GM18861 (cell line): ENCODE results near the gene RHOG.
"Not testable (repeated sequence)": the region's sequence is repeated elsewhere in the genome, so short reads cannot be mapped to it uniquely, and the experiment has no call there.

Source experiments
- ATAC-seq: cut with Tn5 transposase; IDR thresholded peaks from one replicate; pipeline ENCODE4 v1.9.1; 2021; ENCODE audit not compliant: unreplicated experiment

RHOG gene

DNA sequence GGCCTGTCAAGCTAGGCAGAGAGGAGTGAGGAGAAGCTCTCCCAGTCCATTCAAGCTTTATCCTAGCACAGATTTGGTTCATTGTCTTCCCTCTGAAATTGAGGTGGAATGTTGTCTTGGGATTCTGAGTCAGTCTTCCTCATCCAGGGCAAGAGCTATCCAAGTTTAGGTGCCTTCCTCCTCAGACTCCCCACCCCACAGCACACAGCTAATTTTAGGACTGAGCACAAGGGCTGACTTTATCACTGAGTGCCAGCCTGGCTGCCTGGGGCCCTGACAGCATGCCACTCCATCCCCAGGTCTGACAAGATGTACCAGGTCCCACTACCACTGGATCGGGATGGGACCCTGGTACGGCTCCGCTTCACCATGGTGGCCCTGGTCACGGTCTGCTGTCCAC is 29.8 kb downstream of the RHOG start:
- no peak for ATAC-seq

DNA sequence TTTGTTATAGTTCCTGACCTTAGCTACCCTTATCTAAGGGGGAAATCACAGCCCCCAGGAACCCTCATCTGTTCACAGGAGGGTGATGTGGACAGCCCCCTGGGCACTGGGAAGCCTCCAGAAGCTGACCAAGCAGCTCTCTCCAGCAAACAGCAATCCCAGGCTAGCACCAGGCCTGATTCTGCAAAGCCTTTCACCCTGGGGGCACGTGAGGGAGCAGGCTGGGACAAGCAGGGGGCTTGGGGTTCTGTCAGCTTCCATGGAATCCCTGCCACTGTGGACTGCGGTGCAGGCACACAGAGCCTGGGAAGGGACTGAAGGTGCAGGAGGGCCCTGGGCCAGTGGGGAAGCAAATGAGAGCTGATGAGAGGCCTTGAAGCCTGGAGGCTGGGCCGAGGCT is 30.3 kb downstream of the RHOG start:
- no peak for ATAC-seq

DNA sequence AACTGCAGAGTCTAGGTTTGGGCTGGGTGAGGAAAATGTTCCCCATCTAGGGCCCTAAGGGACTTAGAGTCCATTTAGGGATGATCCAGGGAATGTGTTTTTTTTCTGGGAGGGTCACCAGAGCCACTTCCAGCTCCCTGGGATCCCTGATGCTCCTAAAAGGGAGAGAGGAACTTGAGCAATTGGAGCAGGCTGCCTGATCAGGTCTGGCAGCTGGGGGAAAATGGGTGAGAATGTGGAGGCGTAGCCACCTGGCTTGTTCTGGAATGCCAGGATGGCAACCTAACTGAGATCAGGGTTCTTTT is 31.2 kb downstream of the RHOG start:
- no peak for ATAC-seq

GRCh38 chr11:3808861-3809623 is 31.7 kb downstream of the RHOG start:
- peak; percentile 78 for ATAC-seq

- ATAC-seq: no peak
Measured at GRCh38 chr11:3807909-3808860, 32.6 kb downstream of the RHOG start, which contains the start of gene PGAP2. TSS of gene PGAP2 (plus strand) at chr11:3808560. CDS start at chr11:3811260, 2,700 bp downstream.

- ATAC-seq: no peak
Measured at GRCh38 chr11:3803726-3804495, 36.8 kb downstream of the RHOG start.

DNA sequence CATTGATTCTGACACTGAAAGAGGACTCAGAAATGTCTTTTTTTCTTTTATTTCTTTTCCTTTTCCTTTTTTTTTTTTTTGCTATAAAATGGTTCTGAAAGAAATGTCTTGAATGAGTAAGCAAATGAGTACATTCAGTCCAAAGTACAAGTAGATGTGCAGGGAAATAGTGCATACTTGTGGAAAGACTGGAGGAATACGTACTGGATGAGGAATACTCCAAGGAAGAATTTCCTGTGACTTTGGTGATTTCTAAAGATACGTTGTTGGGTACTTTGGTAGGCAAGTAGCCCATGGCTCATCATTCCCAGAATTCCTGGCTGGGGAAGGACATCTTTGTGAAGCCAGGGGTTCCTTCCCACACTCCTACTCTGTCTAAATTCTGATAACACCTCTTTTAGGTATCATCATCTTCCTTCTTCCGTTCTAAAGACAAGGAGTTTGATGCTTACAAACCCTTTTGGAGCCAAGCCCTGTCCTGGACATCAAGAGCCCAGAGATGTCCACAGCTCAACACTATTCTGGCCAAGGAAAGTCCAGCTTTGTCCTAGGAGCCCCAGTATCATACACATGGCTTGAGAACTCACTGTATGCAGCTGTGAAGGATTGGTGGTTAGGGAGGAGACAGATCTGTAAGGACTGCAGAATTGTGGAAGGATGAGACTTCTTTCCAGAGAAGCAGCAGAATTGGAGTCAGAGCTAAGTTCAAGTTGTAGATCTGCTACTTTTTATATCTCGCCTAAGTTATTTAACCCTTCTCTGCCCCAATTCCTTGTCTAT is 38.6 kb downstream of the RHOG start:
- no peak for ATAC-seq

- no peak for ATAC-seq
Measured at GRCh38 chr11:3799873-3800272, 40.9 kb downstream of the RHOG start.

DNA sequence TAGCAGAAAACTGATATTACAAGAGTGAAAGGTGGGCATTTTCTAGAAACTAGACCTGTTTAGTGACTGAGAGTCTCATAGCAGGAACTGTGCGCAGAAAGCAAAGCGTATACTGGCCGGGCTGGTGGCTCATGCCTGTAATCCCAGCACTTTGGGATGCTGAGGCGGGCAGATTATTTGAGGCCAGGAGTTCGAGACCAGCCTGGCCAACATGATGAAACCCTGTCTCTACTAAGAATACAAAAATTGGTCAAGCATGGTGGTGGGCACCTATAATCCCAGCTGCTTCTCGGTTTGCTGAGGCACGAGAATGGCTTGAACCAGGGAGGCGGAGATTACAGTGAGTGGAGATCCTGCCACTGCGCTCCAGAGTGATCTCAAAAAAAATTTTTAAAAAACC is 41.6 kb downstream of the RHOG start:
- ATAC-seq: no peak

DNA sequence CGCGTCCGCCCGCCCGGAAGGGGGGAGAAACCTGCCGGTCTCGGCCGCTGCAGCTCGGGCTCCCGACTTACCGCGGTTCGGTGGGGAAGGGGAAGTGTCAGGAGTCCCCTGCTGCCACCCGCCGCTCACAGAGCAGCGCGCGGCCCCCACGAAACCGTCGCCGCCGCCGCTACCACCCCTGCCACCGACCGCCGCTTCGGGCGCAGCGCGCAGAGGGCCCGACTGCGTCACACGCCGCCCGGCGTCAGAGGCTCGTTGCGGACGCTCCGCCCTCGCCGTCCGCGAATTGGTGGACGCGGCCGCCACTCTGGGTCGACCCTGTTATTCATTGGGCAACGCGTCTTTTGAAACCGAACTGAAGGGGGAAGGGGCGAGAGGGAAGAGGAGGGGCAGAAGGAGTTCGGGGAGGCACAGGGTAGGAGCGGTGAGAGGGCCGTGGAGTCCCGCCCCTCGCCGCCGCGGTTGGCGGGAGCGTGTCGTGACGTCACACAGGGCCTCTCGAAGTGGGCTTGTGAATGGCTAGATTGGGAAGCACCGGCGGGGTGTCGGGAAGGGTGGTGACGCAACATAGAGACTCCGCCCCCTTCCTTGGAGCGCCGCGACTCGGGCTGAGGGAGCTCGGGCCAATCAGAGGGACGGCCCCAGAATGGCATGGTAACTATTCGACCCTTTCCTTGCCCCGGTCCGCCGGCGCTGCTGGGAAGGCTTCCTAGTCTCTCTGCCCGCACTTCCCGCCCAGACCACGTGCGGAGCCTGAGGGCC is 43.2 kb downstream of the RHOG start, which contains the start of gene NUP98:
TSS of gene NUP98 (minus strand) at position 226 of the 762 bp plus-strand sequence. CDS start 15,437 bp downstream, outside the sequence.
- peak; percentile 84 for ATAC-seq

- peak; percentile 16 for ATAC-seq
Measured at GRCh38 chr11:3796801-3797328, 43.9 kb downstream of the RHOG start.

DNA sequence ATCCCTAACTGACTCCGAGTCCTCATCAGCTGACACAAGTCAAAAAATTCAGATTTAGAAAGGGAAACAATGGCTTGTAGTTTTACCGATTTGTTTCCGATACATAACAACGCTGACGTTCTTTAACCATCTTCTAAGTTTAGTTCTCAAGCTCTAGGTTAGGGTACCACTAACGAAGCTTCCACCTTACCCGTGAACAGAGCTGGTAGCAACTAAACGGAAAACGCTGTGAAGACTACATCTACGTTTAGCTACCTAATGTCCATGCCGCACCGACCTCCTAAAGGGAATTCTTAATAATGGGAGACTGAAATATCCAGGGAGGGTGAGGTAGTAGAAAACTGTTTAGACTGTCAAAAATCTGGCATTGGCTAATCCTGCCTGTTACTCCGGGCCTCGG is 44.4 kb downstream of the RHOG start:
- no peak for ATAC-seq

DNA sequence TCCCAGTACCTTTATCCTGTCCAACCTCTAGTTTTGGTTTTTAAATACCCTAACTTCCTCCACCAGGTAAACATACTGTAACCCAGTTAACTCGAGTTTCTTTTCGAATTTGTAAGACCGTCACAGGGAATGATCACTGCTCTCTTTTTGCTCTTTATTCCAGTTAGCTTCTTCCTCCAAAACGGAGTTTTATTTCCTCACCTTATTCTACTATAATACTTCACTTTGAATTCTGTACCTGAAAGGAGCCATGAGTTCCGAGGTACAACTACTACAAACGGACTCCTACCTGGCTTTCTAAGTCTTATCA is 44.8 kb downstream of the RHOG start:
- ATAC-seq: no peak

- no peak for ATAC-seq
Measured at GRCh38 chr11:3795131-3796001, 45.4 kb downstream of the RHOG start.

DNA sequence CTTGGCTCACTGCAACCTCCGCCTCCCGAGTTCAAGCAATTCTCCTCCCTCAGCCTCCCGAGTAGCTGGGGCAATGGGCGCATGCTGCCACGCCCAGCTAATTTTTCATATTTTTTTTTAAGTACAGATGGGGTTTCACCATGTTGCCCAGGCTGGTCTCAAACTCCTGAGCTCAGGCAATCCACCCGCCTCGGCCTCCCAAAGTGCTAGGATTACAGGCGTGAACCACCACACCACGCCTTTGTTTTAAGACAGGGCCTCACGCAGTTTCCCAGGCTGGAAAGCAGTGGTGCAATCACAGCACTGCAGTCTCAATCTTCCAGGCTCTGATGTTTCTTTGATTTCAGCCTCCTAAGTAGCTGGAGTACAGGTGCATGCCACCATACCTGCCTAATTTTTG is 46.4 kb downstream of the RHOG start:
- not testable (repeated sequence) for ATAC-seq

DNA sequence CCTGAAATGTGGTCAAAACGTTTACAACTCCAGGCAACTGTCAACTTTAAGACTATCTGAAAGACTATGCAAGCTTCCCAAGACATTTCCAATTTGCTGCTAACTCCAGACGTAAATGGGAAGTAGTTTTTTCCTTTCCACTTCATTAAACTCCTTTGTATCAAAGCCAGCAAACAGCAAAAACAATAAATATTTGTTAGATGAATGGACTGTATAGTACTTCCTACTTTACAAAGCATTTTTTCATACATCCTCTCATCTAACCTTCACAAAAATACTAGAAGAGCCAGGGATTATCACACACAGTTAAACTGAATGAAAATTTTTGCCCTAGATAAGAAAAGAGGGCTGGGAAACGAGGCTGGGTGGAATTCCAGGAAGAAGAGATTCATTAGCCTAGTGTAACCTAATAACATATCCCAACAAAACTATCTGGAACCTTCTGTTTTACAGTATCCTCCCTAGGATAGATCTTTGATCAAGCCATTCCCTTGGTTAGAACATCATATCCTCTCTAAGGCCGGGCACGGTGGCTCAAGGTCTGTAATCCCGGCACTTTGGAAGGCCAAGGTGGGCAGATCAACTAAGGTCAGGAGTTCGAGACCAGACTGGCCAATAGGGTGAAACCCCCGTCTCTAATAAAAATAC is 53.9 kb downstream of the RHOG start:
- no peak for ATAC-seq

- ATAC-seq: no peak
Measured at GRCh38 chr11:3783611-3784010, 57.1 kb downstream of the RHOG start.

GRCh38 chr11:3782963-3783362 is 57.8 kb downstream of the RHOG start:
- no peak for ATAC-seq
